CD14-positive monocyte (primary cell): ENCODE results near the gene FUT8. TPM values are rescaled to one million over a fixed set of nuclear protein-coding genes. Genes with fewer than 3 reads are reported as not detected.

Experiments used
- DNase-seq, 3 donors: peaks; one replicate each; pipeline ENCODE4 v3.0.0-alpha.2; 2011 to 2022
- H2AFZ ChIP-seq: 2 replicates; pipeline ENCODE4 v1.6.0; 2012; ENCODE audit warnings: mild to moderate bottlenecking, low read depth, low read length, inconsistent platforms; ENCODE audit not compliant: insufficient read depth, poor library complexity, severe bottlenecking
- H3K27ac ChIP-seq, 2 donors: 1 replicate in 1 of 2; 2 replicates in 1 of 2; pipeline ENCODE4 v1.5.1; 2012 to 2013; ENCODE audit warnings: low read length in 2 of 2, control low read depth in 1 of 2, inconsistent platforms in 1 of 2, low read depth in 1 of 2, mild to moderate bottlenecking in 1 of 2
- H3K27me3 ChIP-seq, 2 donors: one replicate each; pipeline versions ENCODE4 v1.6.0 to v1.6.1; 2011 to 2013; ENCODE audit warnings: low read length in 2 of 2; ENCODE audit not compliant: control insufficient read depth in 2 of 2, insufficient read depth in 2 of 2
- H3K36me3 ChIP-seq, 2 donors: replicated peaks in 1 of 2; 1 replicate in 1 of 2; 2 replicates in 1 of 2; pipeline versions ENCODE4 v1.5.1 to v1.6.1; 2012 to 2013; ENCODE audit warnings: low read length in 2 of 2, control low read depth in 1 of 2, inconsistent platforms in 1 of 2, mild to moderate bottlenecking in 1 of 2; ENCODE audit not compliant: insufficient read depth in 2 of 2, control insufficient read depth in 1 of 2
- H3K4me1 ChIP-seq, 2 donors: 1 replicate in 1 of 2; 2 replicates in 1 of 2; pipeline versions ENCODE4 v1.5.1 to v1.6.1; 2012 to 2013; ENCODE audit warnings: low read length in 2 of 2, control low read depth in 1 of 2, inconsistent platforms in 1 of 2, mild to moderate bottlenecking in 1 of 2, moderate library complexity in 1 of 2; ENCODE audit not compliant: insufficient read depth in 2 of 2, control insufficient read depth in 1 of 2
- H3K4me2 ChIP-seq: replicated peaks from 2 replicates; pipeline ENCODE3; 2012; ENCODE audit warnings: low read length, moderate library complexity, mild to moderate bottlenecking; ENCODE audit not compliant: poor library complexity, severe bottlenecking; ENCODE audit errors: extremely low read depth
- H3K4me3 ChIP-seq, 3 experiments: fragments of 200-600 bp in 1 of 3; sonication (generic) in 1 of 3; replicated peaks in 1 of 3; 1 replicate in 2 of 3; 2 replicates in 1 of 3; pipeline ENCODE4 v1.5.1; 2011 to 2013; ENCODE audit warnings: low read length in 3 of 3, mild to moderate bottlenecking in 3 of 3, control low read depth in 2 of 3, low read depth in 2 of 3, inconsistent platforms in 1 of 3, moderate library complexity in 1 of 3
- H3K79me2 ChIP-seq: 2 replicates; pipeline ENCODE4 v1.6.0; 2012; ENCODE audit warnings: mild to moderate bottlenecking, control low read depth, inconsistent platforms, low read length, moderate library complexity; ENCODE audit not compliant: insufficient read depth
- H3K9ac ChIP-seq: 2 replicates; pipeline ENCODE4 v1.6.0; 2017; ENCODE audit warnings: low read length, mild to moderate bottlenecking; ENCODE audit not compliant: insufficient read depth, poor library complexity, severe bottlenecking
- H3K9me3 ChIP-seq, 2 donors: replicated peaks in 1 of 2; 1 replicate in 1 of 2; 2 replicates in 1 of 2; pipeline versions ENCODE4 v1.5.1 to v1.6.1; 2012 to 2013; ENCODE audit warnings: low read length in 2 of 2, control low read depth in 1 of 2; ENCODE audit not compliant: control insufficient read depth in 1 of 2, insufficient read depth in 1 of 2
- H4K20me1 ChIP-seq: 2 replicates; pipeline ENCODE4 v1.6.0; 2012; ENCODE audit warnings: mild to moderate bottlenecking, low read length, control low read depth, moderate library complexity; ENCODE audit not compliant: insufficient read depth
- H3K27ac Mint-ChIP-seq, 7 donors: one replicate each; pipeline ENCODE4 v1.8.0; 2020; ENCODE audit warnings: mild to moderate bottlenecking in 7 of 7, mixed read lengths in 7 of 7, moderate library complexity in 6 of 7, inconsistent platforms in 2 of 7
- H3K27me3 Mint-ChIP-seq, 3 donors: one replicate each; pipeline ENCODE4 v1.8.0; 2021 to 2022; ENCODE audit warnings: low read depth in 3 of 3, mild to moderate bottlenecking in 3 of 3, mixed read lengths in 3 of 3, moderate library complexity in 3 of 3, inconsistent platforms in 1 of 3
- H3K36me3 Mint-ChIP-seq, 2 donors: one replicate each; pipeline ENCODE4 v1.8.0; 2020; ENCODE audit warnings: mixed read lengths in 2 of 2, inconsistent platforms in 1 of 2, mild to moderate bottlenecking in 1 of 2
- H3K4me1 Mint-ChIP-seq: one replicate; pipeline ENCODE4 v1.8.0; 2020; ENCODE audit warnings: mild to moderate bottlenecking, mixed read lengths
- H3K4me3 Mint-ChIP-seq, 2 donors: one replicate each; pipeline ENCODE4 v1.8.0; 2020; ENCODE audit warnings: mild to moderate bottlenecking in 2 of 2, mixed read lengths in 2 of 2, moderate library complexity in 1 of 2
- H3K9me3 Mint-ChIP-seq, 7 donors: one replicate each; pipeline ENCODE4 v1.8.0; 2020 to 2022; ENCODE audit warnings: mixed read lengths in 7 of 7, mild to moderate bottlenecking in 6 of 7, moderate library complexity in 6 of 7, inconsistent platforms in 2 of 7
- CTCF ChIP-seq: fragments of 200-600 bp; IDR thresholded peaks from one replicate; pipeline ENCODE4 v1.8.0; 2022; ENCODE audit warnings: antibody characterized with exemption, mild to moderate bottlenecking
- WGBS: methylation state at CpG from one replicate; pipeline ENCODE4 v1.1.5; 2013; ENCODE audit warnings: missing lambda C conversion rate; ENCODE audit not compliant: insufficient coverage; 5-methylcytosine and 5-hydroxymethylcytosine counted together
- intact Hi-C, 2 donors: fragments of 100-400 bp; cut with micrococcal nuclease; formaldehyde crosslinking; loops; one replicate each; pipeline versions ENCODE4 v1.15.0 to v1.15.1; 2023
- polyA plus RNA-seq, 3 donors: library from polyadenylated mRNA; depleted of rRNA in 1 of 3; unstranded in 2 of 3; stranded (reverse) in 1 of 3; fragments of 300-500 nt in 2 of 3; fragments of >200 nt in 1 of 3; fragmentation: Illumina TruSeq in 2 of 3; gene quantifications; 1 replicate in 2 of 3; 2 replicates in 1 of 3; pipeline ENCODE4 v1.2.3, GENCODE V29; 2012 to 2021

Gene FUT8
- polyA plus RNA-seq, 3 donors, result 1.6 to 5.1 (median 5.0) TPM

GRCh38 chr14:65620195-65620594, 207.7 kb downstream of the FUT8 start:
- H3K9me3 ChIP-seq, result no peaks in the 10 kb centered on the region
- Mint-ChIP-seq H3K27me3 (peaks cover 0 to 1% (median 0%) of the 10 kb centered on the region in 3 donors), H3K27ac (no peak overlapping the region), H3K36me3 (peaks cover 2 to 9% of the 10 kb centered on the region in 2 donors), H3K4me3 (no peak overlapping the region), H3K4me1 (peaks cover 6% of the 10 kb centered on the region), H3K9me3 (peaks cover 0 to 6% (median 0%) of the 10 kb centered on the region in 7 donors)
- H4K20me1 ChIP-seq, result no peaks in the 10 kb centered on the region
- no peaks in the 10 kb centered on the region for H3K36me3 ChIP-seq
- no peak overlapping the region for H3K27ac ChIP-seq
- H3K4me2 ChIP-seq, result no peak overlapping the region
- no peak overlapping the region for H3K9ac ChIP-seq
- no peak overlapping the region for H2AFZ ChIP-seq
- no peaks in the 10 kb centered on the region for H3K4me1 ChIP-seq
- no peaks in the 10 kb centered on the region for H3K79me2 ChIP-seq
- no peak for DNase-seq
- no peak overlapping the region for H3K4me3 ChIP-seq
- no peaks in the 10 kb centered on the region for H3K27me3 ChIP-seq
- intact Hi-C loops, result no loop called here
- no peak for TF ChIP-seq CTCF

GRCh38 chr14:65622703-65623102, 210.2 kb downstream of the FUT8 start:
- WGBS, result 100% methylated on average over 2 of the region's 5 CpGs
- Mint-ChIP-seq H3K4me1 (peaks cover 6% of the 10 kb centered on the region), H3K27me3 (peaks cover 0 to 1% (median 0%) of the 10 kb centered on the region in 3 donors), H3K27ac (peak overlapping the region in 1 of 7 donors; percentile 44), H3K9me3 (peaks cover 0 to 6% (median 0%) of the 10 kb centered on the region in 7 donors), H3K36me3 (peaks cover 0 to 3% of the 10 kb centered on the region in 2 donors), H3K4me3 (no peak overlapping the region)
- no peaks in the 10 kb centered on the region for H3K9me3 ChIP-seq
- H3K36me3 ChIP-seq, result no peaks in the 10 kb centered on the region
- H3K79me2 ChIP-seq, result no peaks in the 10 kb centered on the region
- no peaks in the 10 kb centered on the region for H4K20me1 ChIP-seq
- no peak overlapping the region for H3K9ac ChIP-seq
- no peaks in the 10 kb centered on the region for H3K27me3 ChIP-seq
- TF ChIP-seq CTCF, result no peak
- no peak for DNase-seq
- H3K4me2 ChIP-seq, result no peak overlapping the region
- intact Hi-C loops, result no loop called here
- H3K4me3 ChIP-seq, result no peak overlapping the region
- no peak overlapping the region for H3K27ac ChIP-seq
- no peak overlapping the region for H2AFZ ChIP-seq
- H3K4me1 ChIP-seq, result no peaks in the 10 kb centered on the region
